Prostate gland (tissue), 2 donors: Measurements from ENCODE around the gene CHCHD3. TPM values are rescaled to one million over a fixed set of nuclear protein-coding genes. Genes with fewer than 3 reads are reported as not detected.
A peak's percentile ranks its signal among the peaks of the same experiment; 100 is the strongest.

Experiments
- DNase-seq: peaks from one replicate; pipeline ENCODE4 v3.0.0-alpha.2; 2019; ENCODE audit warnings: low spot score
- H3K27ac ChIP-seq, 2 donors: fragments of 200-600 bp; sonication (generic); 2 replicates each; pipeline ENCODE4 v1.5.1; 2017 to 2019
- H3K27me3 ChIP-seq: fragments of 200-600 bp; sonication (generic); replicated peaks from 2 replicates; pipeline ENCODE4 v1.5.1; 2019; ENCODE audit not compliant: insufficient read depth
- H3K36me3 ChIP-seq, 2 donors: fragments of 200-600 bp; sonication (generic); 1 replicate in 1 of 2; 2 replicates in 1 of 2; pipeline versions ENCODE4 v1.5.1 to v1.8.1; 2017 to 2019
- H3K4me1 ChIP-seq: fragments of 200-600 bp; sonication (generic); replicated peaks from 2 replicates; pipeline ENCODE4 v1.5.1; 2019
- H3K4me3 ChIP-seq, 2 donors: fragments of 200-600 bp; sonication (generic); 2 replicates each; pipeline ENCODE4 v1.5.1; 2017 to 2019
- H3K9me3 ChIP-seq: fragments of 200-600 bp; sonication (generic); 2 replicates; pipeline ENCODE4 v1.5.1; 2017
- POLR2A ChIP-seq: fragments of 450-650 bp; IDR thresholded peaks from one replicate; pipeline ENCODE4 v1.6.1; 2016; ENCODE audit warnings: antibody characterized with exemption, mild to moderate bottlenecking
- POLR2AphosphoS5 ChIP-seq: sonication (generic); formaldehyde crosslinking; IDR thresholded peaks from one replicate; pipeline ENCODE4 v1.6.1; 2017; ENCODE audit warnings: antibody characterized with exemption
- WGBS: methylation state at CpG from one replicate; pipeline ENCODE4 v1.1.5; 2018; 5-methylcytosine and 5-hydroxymethylcytosine counted together
- intact Hi-C: fragments of 100-400 bp; cut with DNase I; formaldehyde crosslinking; loops from one replicate; pipeline ENCODE4 v1.14.2; 2022
- total RNA-seq, 2 donors: library from RNA; depleted of rRNA; stranded (reverse); fragments of >200 nt; gene quantifications; one replicate each; pipeline ENCODE4 v1.1.0, GENCODE V29; 2016
- TF ChIP-seq, protein P1 (sequence below), 4 experiments: fragments of 200-600 bp in 2 of 4; fragments of 450-650 bp in 2 of 4; sonication (generic) in 2 of 4; IDR thresholded peaks; 1 replicate in 3 of 4; 2 replicates in 1 of 4; pipeline ENCODE4 v1.5.1; 2016 to 2019; ENCODE audit warnings: antibody characterized with exemption in 4 of 4, mild to moderate bottlenecking in 2 of 4, moderate library complexity in 2 of 4

CHCHD3 gene
- total RNA-seq, 2 donors from 2014 or later = 33.2 to 40.9 TPM

DNA sequence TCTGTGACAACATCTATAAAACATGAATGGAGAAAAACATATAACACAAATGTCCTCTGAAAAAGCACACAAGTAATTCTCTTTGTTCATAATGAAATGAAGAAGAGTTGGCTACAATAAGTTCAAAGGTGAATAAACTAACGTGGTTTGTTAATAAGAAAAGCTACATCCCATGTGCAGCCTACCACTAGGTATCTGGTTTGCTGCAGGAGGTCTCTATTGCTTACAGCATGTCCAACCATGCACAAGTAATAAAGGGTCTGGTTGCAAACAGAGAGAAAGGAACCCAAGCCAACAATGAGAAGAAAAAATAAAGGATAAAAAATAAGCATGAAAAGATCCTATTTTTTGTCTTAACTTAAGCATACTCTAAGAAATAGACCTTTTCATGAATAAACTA is 139.2 kb downstream of the CHCHD3 start:
- no peaks in the 10 kb centered on the region for H3K4me1 ChIP-seq
- no peak overlapping the region for H3K27ac ChIP-seq
- H3K36me3 ChIP-seq = no peaks in the 10 kb centered on the region
- H3K27me3 ChIP-seq = no peaks in the 10 kb centered on the region
- TF ChIP-seq POLR2A (no peak), POLR2AphosphoS5 (no peak)
- TF ChIP-seq, protein P1, sequence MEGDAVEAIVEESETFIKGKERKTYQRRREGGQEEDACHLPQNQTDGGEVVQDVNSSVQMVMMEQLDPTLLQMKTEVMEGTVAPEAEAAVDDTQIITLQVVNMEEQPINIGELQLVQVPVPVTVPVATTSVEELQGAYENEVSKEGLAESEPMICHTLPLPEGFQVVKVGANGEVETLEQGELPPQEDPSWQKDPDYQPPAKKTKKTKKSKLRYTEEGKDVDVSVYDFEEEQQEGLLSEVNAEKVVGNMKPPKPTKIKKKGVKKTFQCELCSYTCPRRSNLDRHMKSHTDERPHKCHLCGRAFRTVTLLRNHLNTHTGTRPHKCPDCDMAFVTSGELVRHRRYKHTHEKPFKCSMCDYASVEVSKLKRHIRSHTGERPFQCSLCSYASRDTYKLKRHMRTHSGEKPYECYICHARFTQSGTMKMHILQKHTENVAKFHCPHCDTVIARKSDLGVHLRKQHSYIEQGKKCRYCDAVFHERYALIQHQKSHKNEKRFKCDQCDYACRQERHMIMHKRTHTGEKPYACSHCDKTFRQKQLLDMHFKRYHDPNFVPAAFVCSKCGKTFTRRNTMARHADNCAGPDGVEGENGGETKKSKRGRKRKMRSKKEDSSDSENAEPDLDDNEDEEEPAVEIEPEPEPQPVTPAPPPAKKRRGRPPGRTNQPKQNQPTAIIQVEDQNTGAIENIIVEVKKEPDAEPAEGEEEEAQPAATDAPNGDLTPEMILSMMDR (IDR thresholded peaks at IDR 0.05) = no peak
- H3K4me3 ChIP-seq = no peak overlapping the region
- DNase-seq = no peak
- intact Hi-C loops = no loop called here
- 73% methylated on average over 1 of the region's 1 CpG for WGBS
- no peaks in the 10 kb centered on the region for H3K9me3 ChIP-seq

DNA sequence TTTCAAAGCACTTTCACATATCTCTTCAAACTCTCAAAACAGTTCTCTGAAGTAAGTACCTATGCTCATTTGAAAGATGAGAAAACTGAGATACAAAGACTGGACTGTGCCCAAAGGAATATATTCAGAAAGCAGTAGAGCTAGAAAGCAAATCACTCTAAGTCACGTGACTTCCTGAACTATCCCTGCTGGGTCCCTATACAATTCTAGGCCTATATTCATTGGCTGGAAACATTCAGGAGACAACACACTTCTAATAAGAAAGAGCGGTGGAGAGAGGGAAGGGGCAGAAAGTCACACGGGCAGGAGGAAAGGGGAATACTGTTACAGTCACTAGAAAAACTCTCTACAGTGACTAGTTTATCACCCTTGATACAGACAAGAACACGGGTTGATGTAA is 140.0 kb downstream of the CHCHD3 start:
- Histone ChIP-seq H3K4me3 (no peak overlapping the region), H3K4me1 (no peaks in the 10 kb centered on the region), H3K27ac (no peak overlapping the region), H3K27me3 (no peaks in the 10 kb centered on the region), H3K9me3 (no peaks in the 10 kb centered on the region), H3K36me3 (no peaks in the 10 kb centered on the region)
- intact Hi-C loops = no loop called here
- TF ChIP-seq POLR2AphosphoS5 = no peak
- TF ChIP-seq, protein P1 (IDR thresholded peaks at IDR 0.05) = no peak
- no peak for TF ChIP-seq POLR2A
- WGBS = 92% methylated on average over 4 of the region's 4 CpGs
- no peak for DNase-seq

DNA sequence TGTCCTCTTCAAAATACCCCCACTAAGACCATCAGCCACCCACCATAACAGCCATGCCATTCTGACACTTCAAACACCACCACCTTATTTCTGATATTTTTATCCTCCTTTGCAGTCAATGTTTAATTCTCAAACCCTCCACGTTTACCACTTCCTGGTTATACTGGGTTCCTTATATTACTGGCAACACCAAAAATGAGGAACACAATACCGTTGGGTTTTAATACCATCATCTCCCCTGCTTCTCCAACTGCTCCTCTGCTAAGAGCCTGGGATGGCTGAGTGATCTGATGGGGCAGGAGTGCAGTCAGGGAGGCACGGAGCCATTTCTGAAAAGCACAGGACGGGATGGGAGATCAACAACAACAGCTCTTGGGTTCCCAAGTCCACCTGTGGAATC is 140.5 kb downstream of the CHCHD3 start:
- H3K27ac ChIP-seq = no peak overlapping the region
- TF ChIP-seq POLR2A (no peak), POLR2AphosphoS5 (no peak)
- H3K27me3 ChIP-seq = no peaks in the 10 kb centered on the region
- H3K36me3 ChIP-seq = no peaks in the 10 kb centered on the region
- WGBS = 91% methylated on average over 4 of the region's 4 CpGs
- intact Hi-C loops = no loop called here
- H3K4me3 ChIP-seq = no peak overlapping the region
- no peak for DNase-seq
- H3K4me1 ChIP-seq = no peaks in the 10 kb centered on the region
- no peaks in the 10 kb centered on the region for H3K9me3 ChIP-seq

DNA sequence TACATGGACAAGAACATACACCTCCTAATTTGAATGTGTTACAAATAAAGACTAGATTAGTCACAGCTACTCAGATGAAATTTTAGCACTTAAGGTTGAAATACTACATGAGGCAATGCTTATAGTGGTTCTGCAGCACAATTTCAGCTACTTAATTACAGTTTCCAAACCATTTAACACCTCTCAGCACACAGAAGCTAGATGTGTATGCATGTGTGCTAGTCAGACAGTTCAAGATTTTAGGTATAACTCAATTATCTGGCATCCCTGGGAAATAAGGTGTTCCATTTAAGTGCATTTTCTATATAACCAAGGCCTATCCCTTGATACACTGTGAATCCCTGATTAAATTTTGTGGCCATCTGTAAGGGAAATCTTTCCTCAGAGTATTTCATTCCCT is 141.8 kb downstream of the CHCHD3 start:
- Histone ChIP-seq H3K9me3 (no peaks in the 10 kb centered on the region), H3K27ac (no peak overlapping the region), H3K4me3 (no peak overlapping the region), H3K4me1 (no peaks in the 10 kb centered on the region), H3K27me3 (no peaks in the 10 kb centered on the region), H3K36me3 (no peaks in the 10 kb centered on the region)
- TF ChIP-seq, protein P1 (IDR thresholded peaks at IDR 0.05) = no peak
- no peak for TF ChIP-seq POLR2AphosphoS5
- no peak for TF ChIP-seq POLR2A
- intact Hi-C loops = no loop called here
- DNase-seq = no peak

DNA sequence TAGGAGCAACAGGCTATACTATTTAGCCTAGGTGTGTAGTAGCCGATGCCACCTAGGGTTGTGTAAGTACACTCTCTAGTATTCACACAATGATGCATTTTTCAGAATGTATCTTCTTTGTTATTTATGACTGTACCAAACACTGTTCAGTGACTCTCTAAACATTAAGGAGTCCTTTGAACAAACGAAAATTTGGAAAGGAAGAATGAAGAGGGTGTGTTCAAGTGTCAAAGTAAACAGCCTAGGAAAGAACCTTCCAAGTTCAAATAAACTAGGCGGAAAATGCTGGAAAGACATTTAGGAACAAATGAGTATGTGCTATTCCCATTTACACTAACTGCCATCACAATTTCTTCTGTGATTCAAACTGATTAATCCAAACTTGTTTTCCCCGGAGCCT is 142.4 kb downstream of the CHCHD3 start:
- Histone ChIP-seq H3K9me3 (no peaks in the 10 kb centered on the region), H3K4me1 (no peaks in the 10 kb centered on the region), H3K27me3 (no peaks in the 10 kb centered on the region), H3K4me3 (no peak overlapping the region), H3K36me3 (no peaks in the 10 kb centered on the region), H3K27ac (no peak overlapping the region)
- intact Hi-C loops = no loop called here
- 52% methylated on average over 4 of the region's 4 CpGs for WGBS
- no peak for DNase-seq
- no peak for TF ChIP-seq POLR2A
- TF ChIP-seq, protein P1 (IDR thresholded peaks at IDR 0.05) = no peak
- peak; percentile 53 for TF ChIP-seq POLR2AphosphoS5
